GM19397 (cell line): Measurements from ENCODE around the gene CNTN4.

Experiments used
- ATAC-seq: cut with Tn5 transposase; IDR thresholded peaks from one replicate; pipeline ENCODE4 v1.9.1; 2021; ENCODE audit warnings: mild to moderate bottlenecking, moderate library complexity; ENCODE audit not compliant: unreplicated experiment

The CNTN4 gene

GRCh38 chr3:2148561-2149340 lies 50.1 kb downstream of the CNTN4 start:
- ATAC-seq = no peak

- no peak for ATAC-seq
These were observed 54.4 kb downstream of the CNTN4 start for GRCh38 chr3:2153053-2153452.

GRCh38 chr3:2153547-2153946 lies 54.9 kb downstream of the CNTN4 start:
- no peak for ATAC-seq

- no peak for ATAC-seq
These were observed 56.0 kb downstream of the CNTN4 start for GRCh38 chr3:2154621-2155020.

- peak; percentile 57 for ATAC-seq
These were observed 57.7 kb downstream of the CNTN4 start for GRCh38 chr3:2156244-2156847.

GRCh38 chr3:2158828-2159227 lies 60.2 kb downstream of the CNTN4 start:
- ATAC-seq = no peak

GRCh38 chr3:2166552-2166951 lies 67.9 kb downstream of the CNTN4 start:
- ATAC-seq = no peak

- no peak for ATAC-seq
These were observed 74.0 kb downstream of the CNTN4 start for GRCh38 chr3:2172561-2173171.

GRCh38 chr3:2180634-2181033 lies 82.0 kb downstream of the CNTN4 start:
- ATAC-seq = no peak

GRCh38 chr3:2198776-2199279 lies 100.2 kb downstream of the CNTN4 start:
- no peak for ATAC-seq

- ATAC-seq = no peak
These were observed 105.4 kb downstream of the CNTN4 start for GRCh38 chr3:2204054-2204453.

- ATAC-seq = no peak
These were observed 107.0 kb downstream of the CNTN4 start for GRCh38 chr3:2205692-2206091.

- no peak for ATAC-seq
These were observed 107.9 kb downstream of the CNTN4 start for GRCh38 chr3:2206536-2206935.

- ATAC-seq = no peak
These were observed 112.9 kb downstream of the CNTN4 start for GRCh38 chr3:2211568-2211967.

- no peak for ATAC-seq
These were observed 113.5 kb downstream of the CNTN4 start for GRCh38 chr3:2212206-2212605.

GRCh38 chr3:2218375-2218774 lies 119.7 kb downstream of the CNTN4 start:
- no peak for ATAC-seq

GRCh38 chr3:2218816-2219215 lies 120.2 kb downstream of the CNTN4 start:
- ATAC-seq = no peak

- ATAC-seq = no peak
These were observed 137.5 kb downstream of the CNTN4 start for GRCh38 chr3:2236203-2236602.

- ATAC-seq = no peak
These were observed 145.5 kb downstream of the CNTN4 start for GRCh38 chr3:2244137-2244536.

- ATAC-seq = no peak
These were observed 148.4 kb downstream of the CNTN4 start for GRCh38 chr3:2246873-2247648.

- ATAC-seq = no peak
These were observed 149.2 kb downstream of the CNTN4 start for GRCh38 chr3:2247831-2248230.
